ENCODE measurements around the gene TMEM176A. TPM values are rescaled to one million over a fixed set of nuclear protein-coding genes. Genes with fewer than 3 reads are reported as not detected.

Gene TMEM176A
- polyA plus RNA-seq, 2 of the 4 experiments (the other 2 are of a cell fraction) = 0.05 TPM; not detected in 1

- Histone ChIP-seq H3K4me3 (no peak overlapping the region), H3K9me3 (no peaks in the 10 kb centered on the region), H3K27ac (no peak overlapping the region), H3K4me1 (no peaks in the 10 kb centered on the region), H3K4me2 (no peak overlapping the region)
- WGBS (ENCODE audit: missing lambda C conversion rate) = 10% methylated on average over 3 of the region's 4 CpGs
- ATAC-seq = no peak
- FAIRE-seq = no peak
- ChIA-PET CTCF (no interaction called here), POLR2A (no interaction called here)
- TF ChIP-seq HOXB13 (CRISPR knock-in tag; IDR thresholded peaks at IDR 0.05; ENCODE audit: low read depth) (no peak), GATA3 (IDR thresholded peaks at IDR 0.05; ENCODE audit: borderline replicate concordance) (no peak), NPAS2 (CRISPR knock-in tag; IDR thresholded peaks at IDR 0.05; ENCODE audit: borderline replicate concordance) (no peak)
- DNase-seq (ENCODE audit: low read depth in 1 of 2, low spot score in 1 of 2) = no peak
These were observed 42.1 kb downstream of the TMEM176A start for GRCh38 chr7:150842716-150843115.

GRCh38 chr7:150845421-150845861, 44.9 kb downstream of the TMEM176A start:
- TF ChIP-seq HES2 (IDR thresholded peaks at IDR 0.05) = no peak
- no peak for TF ChIP-seq MAZ (IDR thresholded peaks at IDR 0.05; ENCODE audit: borderline replicate concordance, low read depth, low read length)
- TF ChIP-seq FOXS1 (CRISPR knock-in tag; IDR thresholded peaks at IDR 0.05) = no peak
- TF ChIP-seq RNF2 (IDR thresholded peaks at IDR 0.05; ENCODE audit: borderline replicate concordance, low read depth) = no peak
- TF ChIP-seq FOSL2 (IDR thresholded peaks at IDR 0.05) = no peak
- no peak for TF ChIP-seq FOSL2 (CRISPR knock-in tag; IDR thresholded peaks at IDR 0.05)
- no peak for TF ChIP-seq HDAC2 (IDR thresholded peaks at IDR 0.05)
- no peak for TF ChIP-seq CTCF (IDR thresholded peaks at IDR 0.05)
- no peak for TF ChIP-seq BHLHE40 (IDR thresholded peaks at IDR 0.05; ENCODE audit: low read depth, low read length)
- no peak for TF ChIP-seq BCL3 (IDR thresholded peaks at IDR 0.05)
- no peak for TF ChIP-seq KDM5A (IDR thresholded peaks at IDR 0.05)
- no peak for TF ChIP-seq POLR2A (IDR thresholded peaks at IDR 0.05; ENCODE audit: low read length)
- TF ChIP-seq KDM1A (IDR thresholded peaks at IDR 0.05; ENCODE audit: low read depth) = no peak
- no peak for TF ChIP-seq CEBPB (IDR thresholded peaks at IDR 0.05)
- TF ChIP-seq ESRRA (IDR thresholded peaks at IDR 0.05; ENCODE audit: borderline replicate concordance, low read length) = no peak
- TF ChIP-seq MAX (IDR thresholded peaks at IDR 0.05) = no peak
- no peak for TF ChIP-seq ZSCAN20 (CRISPR knock-in tag; IDR thresholded peaks at IDR 0.05)
- TF ChIP-seq JUNB (IDR thresholded peaks at IDR 0.05) = no peak
- no peak for TF ChIP-seq PBX3 (IDR thresholded peaks at IDR 0.05)

More at GRCh38 chr7:150845421-150845861, 44.9 kb downstream of the TMEM176A start:
- Histone ChIP-seq H3K27ac (no peak overlapping the region), H3K4me2 (no peak overlapping the region), H3K9me3 (no peaks in the 10 kb centered on the region), H3K4me1 (no peaks in the 10 kb centered on the region), H3K4me3 (no peak overlapping the region)
- ChIA-PET POLR2A (no interaction called here), CTCF (no interaction called here)
- WGBS (ENCODE audit: missing lambda C conversion rate) = 22% methylated on average over 4 of the region's 4 CpGs
- peak; percentile 14 to 27; a peak in 2 of 6 replicates for ATAC-seq
- no peak for FAIRE-seq
- no peak for DNase-seq (ENCODE audit: low read depth in 1 of 2, low spot score in 1 of 2)

Measured in A549 (cell line).